NCI-H345 treated with DMSO at 0.1 percent for 48 hours (cell line): ENCODE measurements around the gene SRCAP.
A peak's percentile ranks its signal among the peaks of the same experiment; 100 is the strongest.
"Not testable (repeated sequence)": the region's sequence is repeated elsewhere in the genome, so short reads cannot be mapped to it uniquely, and the experiment has no call there.

Experiments
- DNase-seq: peaks from one replicate; lab custom pipeline; 2025; ENCODE audit not compliant: unreplicated experiment; lab: John Stamatoyannopoulos, UW

SRCAP gene

DNA sequence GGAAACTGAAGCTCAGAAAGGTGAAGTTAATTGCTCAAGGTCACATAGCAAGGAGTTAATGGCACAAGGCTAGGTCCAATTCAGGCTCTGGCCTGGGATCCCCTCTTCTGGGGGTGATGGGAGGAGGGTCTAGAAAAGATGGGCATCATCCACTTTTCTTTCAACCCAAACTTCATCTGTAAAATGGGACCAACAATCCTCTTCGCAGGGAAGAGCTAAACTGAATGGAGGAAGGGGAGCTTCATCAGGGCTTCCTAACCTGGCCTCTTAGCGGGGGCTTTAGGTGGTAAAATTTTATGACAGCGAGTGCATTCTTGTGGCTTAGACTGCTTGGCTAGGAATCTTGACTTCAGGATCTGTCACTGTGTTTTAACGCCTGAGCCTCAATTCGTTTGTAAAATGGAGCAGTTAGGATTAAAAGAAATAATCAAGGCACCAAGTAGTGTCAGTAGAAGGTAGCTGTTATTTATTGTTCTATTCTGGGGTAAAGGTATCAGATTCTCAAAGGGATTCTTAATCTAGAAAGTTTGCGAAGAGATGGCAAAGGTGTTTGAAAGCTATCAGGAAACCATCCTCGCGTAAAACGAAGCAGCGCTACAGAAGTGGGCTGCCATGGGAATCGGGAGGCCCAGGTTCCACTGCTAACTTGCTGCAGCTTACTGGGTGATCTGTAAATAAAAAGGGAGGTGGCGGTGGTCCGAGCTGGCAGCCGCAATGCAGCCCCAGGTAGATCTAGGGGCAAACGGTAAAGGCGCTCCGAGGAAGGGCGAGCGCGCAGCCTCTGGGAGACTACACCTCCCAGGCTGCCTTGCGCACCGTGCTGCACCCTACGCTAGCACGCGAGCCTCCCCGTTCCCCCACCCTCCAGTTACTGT, 1.5 kb upstream of the SRCAP start:
- no peak for DNase-seq

DNA sequence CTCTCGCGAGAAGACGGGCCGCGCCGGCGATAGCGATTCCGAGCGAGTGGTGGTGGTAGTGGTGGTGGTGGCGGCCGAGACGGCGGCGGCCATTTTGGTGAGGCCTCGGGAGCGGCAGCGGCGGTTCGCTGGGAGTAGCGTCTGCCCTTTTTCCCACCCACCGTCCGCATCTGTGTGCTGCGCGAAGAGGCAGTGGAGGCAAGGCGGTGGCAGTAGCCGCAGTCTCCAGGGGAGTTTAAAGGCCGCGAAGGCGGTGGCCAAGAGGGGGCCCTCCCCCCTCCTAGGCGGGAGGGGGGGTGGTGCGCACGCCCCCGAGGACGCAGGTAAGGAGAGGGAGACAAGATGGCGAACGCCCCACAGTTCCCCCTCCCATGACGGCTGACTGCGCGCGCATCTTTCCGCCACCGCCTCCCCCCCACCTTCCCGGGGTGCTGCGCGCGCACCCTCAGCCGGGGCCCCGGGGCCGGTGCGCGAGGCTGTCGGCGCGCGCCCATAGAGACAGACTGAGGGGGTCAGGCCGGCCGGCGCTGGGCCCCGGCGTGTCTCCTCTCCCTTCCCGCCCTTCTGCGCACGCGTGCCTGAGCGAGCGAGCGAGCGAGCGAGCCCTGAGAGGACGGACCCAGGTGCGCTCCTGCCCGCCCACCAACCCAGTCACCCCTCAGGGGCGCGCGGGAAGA, 694 bp upstream of the SRCAP start:
- peak; percentile 95 for DNase-seq

DNA sequence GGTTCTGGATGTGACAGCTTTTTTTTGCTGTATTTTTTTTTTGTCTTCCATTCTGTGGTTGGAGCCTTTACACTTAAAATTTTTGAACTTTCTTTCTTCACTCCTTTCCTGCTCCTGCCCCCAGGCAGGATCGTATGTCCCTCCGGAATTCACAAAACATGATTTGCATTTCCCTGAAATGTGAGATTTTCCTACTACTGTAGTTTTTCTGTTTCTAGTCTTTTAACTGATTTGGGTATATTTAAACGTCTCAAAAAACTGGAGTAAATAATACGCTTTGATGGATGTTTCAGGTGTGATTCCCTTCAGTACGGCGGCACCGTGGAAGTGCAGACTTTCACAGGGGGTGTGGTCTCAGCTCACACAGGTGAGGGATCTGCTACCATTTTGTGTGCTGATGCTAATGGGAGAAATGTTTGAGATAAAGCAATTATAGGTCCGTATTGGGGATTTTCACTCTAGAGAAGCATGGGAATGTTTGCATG, 686 bp downstream of the SRCAP start:
- DNase-seq = no peak

DNA sequence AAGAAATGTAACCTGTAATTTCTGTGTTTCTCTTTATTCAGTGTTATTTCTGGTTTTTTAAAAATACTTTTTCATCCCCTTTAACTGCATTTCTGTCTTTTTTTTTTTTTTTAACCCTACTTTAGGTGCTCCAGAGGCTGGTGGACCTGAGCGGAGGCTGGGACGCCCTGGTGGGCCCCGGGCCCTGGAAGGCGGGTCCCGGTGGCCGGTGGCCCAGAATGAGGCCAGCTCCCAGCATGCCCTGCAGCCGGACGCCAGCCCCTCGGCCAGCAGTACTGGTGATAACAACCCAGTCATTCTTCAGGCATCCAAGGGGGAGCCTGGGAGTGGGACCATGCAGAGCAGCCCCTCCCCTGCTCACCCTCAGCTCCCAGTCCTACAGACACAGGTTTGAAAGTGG, 1.5 kb downstream of the SRCAP start:
- no peak for DNase-seq

DNA sequence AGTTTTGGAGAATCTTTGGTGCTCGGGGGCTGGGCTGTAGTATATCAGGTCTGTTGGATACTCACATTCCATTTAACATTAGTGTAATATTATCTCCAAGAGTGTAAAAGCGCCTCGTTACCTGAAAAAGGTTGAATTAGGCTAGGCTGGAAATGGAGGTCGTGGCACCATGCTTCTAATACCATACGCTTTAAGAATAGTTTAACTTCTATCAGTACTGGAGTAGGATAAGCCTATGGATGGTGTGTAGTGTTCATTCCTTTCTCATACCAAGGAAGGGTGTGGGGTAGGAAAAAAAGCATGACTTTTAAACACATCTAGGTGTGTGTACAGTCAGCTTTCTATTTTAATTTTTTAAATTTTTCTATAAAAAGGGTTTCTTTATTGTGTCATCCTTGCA, 2.0 kb downstream of the SRCAP start:
- DNase-seq = no peak

DNA sequence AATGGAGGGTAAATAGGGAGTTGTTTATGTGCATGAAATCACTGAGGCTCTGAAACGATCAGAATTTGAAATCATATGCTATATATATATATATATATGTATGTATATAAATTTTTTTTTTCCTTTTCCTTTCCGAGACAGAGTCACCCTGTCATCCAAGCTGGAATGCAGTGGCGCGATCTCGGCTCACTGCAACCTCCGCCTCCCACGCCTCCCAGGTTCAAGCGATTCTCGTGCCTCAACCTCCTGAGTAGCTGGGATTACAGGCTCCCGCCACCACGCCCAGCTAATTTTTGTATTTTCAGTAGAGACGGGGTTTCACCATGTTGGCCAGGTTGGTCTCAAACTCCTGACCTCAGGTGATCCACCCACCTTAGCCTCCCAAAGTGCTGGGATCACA, 4.1 kb downstream of the SRCAP start:
- DNase-seq = not testable (repeated sequence)

DNA sequence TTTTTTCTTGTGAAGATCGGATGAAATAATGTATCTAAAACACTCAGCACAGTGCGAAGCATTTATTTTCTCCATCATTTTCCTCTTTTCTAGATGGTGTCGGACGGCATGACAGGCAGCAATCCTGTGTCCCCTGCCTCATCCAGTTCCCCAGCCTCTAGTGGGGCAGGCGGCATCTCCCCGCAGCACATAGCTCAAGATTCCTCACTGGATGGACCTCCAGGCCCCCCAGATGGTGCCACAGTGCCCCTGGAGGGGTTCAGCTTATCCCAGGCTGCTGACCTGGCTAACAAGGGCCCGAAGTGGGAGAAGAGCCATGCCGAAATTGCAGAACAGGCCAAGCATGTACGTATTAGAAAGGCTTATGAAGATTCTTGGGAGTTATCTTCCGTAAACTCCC, 5.0 kb downstream of the SRCAP start:
- no peak for DNase-seq

DNA sequence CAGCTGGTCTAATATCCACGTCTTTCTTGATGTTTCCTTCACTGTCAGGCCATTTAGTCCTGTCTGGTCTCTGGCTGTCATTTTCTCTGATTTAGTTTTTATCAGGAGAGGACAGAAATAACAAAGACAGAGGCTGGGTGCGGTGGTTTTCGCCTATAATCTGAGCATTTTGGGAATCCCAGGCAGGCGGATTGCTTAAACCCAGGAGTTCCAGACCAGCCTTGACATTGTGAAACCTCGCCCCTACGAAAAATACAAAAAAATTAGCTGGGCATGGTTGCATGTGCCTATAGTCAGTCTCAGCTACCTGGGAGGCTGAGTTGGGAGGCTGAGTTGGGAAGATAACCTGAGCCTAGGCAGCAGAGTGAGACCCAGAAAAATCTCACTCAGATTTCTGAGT, 7.1 kb downstream of the SRCAP start:
- no peak for DNase-seq

DNA sequence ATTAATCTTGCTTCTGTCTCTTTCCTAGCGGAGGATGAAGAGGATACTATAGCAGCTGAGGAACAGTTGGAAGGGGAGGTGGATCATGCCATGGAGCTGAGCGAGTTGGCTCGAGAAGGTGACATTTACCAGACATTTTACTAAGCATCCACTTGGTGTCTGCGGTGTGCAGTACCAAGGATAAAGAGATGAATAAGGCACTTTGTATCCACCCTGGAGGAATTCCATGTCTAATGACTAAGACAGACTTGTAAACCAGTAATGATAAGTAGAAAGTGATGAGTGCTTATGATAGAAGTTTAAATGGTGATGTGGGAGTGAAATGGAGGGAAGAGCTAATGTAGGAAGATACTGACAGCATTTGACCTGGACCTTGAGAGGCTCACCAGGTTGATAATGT, 12.0 kb downstream of the SRCAP start:
- no peak for DNase-seq

DNA sequence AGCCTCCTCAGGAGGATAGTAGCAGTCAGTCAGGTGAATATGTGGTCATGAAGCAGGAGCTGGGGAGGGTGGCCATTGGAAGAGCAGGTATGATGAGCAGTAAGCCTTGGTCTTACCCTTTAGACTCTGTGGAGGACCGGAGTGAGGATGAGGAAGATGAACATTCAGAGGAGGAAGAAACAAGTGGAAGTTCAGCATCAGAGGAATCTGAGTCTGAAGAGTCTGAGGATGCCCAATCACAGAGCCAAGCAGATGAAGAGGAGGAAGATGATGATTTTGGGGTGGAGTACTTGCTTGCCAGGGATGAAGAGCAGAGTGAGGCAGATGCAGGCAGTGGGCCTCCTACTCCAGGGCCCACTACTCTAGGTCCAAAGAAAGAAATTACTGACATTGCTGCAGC, 12.7 kb downstream of the SRCAP start:
- no peak for DNase-seq

DNA sequence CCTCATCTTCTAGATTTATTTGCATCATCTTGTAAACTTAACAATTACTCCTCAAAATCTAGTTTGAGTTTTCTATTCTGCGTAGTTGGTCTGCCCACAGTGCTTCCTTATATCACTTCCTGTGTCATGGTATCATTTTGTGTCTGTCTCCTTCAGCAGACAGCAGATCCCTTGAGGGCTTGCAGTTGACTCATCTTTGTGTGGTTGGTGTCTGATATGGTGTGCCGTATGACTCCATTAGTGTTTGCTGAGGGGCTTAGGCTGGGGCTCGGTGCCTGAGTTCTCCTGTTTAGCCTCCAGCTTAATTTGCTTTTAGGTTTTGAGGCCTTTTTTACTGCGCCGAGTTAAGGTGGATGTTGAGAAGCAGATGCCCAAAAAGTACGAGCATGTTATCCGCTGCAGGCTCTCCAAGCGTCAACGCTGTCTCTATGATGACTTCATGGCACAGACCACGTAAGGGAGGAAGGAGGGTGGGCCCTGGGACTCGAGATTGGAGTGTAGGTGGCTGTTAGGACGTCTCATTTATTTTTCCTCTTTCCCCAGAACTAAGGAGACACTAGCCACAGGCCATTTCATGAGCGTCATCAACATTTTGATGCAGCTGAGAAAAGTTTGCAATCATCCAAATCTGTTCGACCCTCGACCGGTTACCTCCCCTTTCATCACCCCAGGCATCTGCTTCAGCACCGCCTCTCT, 16.9 kb downstream of the SRCAP start:
- no peak for DNase-seq

DNA sequence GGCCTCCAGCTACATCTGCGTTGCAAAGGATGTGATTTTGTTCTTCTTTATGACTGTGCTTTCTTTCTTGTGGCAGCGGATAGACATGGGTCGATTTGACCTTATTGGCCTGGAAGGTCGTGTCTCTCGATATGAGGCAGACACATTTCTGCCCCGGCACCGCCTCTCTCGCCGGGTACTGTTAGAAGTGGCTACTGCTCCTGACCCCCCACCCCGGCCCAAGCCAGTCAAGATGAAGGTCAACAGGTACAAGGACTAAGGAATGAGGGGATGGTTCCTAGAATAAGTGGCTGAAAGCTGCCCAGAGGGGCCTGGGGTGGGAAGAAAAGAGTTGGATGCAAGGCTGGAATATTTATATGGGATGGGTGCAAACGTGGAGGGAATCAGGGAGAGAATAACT, 21.1 kb downstream of the SRCAP start:
- DNase-seq = no peak

DNA sequence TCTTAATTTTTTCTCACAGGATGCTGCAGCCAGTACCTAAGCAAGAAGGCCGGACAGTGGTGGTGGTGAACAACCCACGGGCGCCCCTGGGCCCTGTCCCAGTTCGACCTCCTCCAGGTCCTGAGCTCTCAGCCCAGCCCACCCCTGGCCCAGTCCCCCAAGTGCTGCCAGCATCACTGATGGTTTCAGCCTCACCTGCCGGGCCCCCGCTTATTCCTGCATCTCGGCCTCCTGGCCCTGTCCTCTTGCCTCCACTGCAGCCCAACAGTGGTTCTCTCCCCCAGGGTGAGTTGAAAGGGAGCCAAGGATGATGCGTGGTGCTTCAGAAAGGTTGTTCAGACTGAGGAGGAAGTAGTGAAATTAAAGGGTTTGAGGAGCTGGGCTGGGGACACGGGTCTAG, 21.7 kb downstream of the SRCAP start:
- DNase-seq = no peak

DNA sequence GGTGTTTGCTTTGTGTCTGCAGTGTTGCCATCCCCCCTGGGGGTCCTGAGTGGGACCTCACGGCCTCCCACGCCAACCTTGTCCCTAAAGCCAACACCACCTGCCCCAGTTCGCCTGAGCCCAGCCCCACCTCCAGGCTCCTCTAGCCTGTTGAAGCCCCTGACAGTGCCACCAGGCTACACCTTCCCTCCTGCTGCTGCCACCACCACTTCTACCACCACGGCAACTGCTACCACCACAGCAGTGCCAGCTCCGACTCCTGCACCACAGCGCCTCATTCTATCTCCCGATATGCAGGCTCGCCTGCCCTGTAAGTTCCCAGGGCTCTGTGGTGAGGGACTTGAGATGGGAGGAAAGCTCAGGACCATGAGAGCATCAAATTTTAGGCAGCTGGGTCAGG, 22.2 kb downstream of the SRCAP start:
- no peak for DNase-seq

DNA sequence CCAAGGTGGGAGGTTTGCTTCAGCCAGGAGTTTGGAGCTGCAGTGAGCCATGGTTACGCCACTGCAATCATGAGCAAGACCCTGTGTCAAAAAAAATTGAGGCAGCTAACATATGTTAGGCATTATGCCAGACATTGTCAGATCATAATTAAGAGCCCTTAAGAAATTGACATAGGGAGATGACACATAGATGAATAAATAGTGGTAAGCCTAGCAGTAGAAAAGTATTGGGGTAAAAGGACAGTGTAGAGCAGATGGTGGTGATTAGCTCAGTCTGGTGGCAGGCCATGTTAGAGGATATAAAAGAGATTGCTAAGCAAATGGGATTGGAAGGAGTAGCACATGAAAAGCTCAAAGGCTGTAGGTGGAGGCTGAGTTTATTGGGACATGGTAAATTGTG, 22.6 kb downstream of the SRCAP start:
- no peak for DNase-seq

DNA sequence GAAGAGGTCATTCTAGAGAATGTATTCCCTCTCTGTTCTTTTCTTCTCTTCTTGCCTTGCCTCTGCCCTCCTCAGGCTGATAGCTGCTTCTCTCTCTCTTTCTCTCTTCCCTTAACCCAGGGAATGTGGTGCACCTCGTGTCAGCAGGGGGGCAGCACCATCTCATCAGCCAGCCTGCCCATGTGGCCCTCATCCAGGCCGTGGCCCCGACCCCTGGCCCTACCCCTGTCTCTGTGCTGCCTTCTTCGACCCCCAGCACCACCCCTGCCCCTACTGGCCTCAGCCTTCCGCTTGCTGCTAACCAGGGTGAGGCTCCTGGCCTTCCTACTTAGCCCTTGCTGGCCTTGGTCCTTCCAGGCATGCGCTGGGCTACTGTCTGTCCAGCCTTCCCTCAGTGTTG, 23.5 kb downstream of the SRCAP start:
- DNase-seq = no peak

DNA sequence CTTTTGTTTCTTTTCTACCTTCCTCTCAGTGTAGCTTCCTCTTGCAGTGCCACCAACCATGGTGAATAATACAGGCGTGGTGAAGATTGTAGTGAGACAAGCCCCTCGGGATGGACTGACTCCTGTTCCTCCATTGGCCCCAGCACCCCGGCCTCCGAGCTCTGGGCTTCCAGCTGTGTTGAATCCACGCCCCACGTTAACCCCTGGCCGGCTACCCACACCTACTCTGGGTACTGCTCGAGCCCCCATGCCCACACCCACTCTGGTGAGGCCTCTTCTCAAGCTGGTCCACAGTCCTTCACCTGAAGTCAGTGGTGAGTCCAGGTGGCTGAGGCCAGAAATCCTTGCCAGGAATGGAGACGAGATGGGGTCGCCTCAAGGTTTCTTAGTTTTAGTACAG, 23.9 kb downstream of the SRCAP start:
- DNase-seq = no peak

DNA sequence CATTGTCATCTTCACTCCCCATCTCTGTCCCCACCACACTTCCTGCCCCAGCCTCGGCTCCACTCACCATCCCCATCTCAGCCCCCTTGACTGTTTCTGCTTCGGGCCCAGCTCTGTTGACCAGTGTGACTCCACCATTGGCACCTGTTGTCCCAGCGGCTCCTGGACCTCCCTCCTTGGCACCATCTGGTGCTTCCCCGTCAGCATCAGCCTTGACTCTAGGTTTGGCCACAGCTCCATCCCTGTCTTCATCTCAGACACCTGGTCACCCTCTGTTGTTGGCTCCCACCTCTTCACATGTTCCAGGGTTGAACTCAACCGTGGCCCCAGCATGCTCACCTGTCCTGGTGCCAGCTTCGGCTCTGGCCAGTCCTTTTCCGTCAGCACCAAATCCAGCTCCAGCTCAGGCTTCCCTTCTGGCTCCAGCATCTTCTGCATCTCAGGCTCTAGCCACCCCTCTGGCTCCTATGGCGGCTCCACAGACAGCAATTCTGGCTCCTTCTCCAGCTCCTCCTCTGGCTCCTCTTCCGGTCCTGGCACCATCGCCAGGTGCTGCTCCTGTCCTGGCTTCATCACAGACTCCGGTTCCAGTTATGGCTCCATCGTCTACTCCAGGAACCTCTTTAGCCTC, 24.9 kb downstream of the SRCAP start:
- DNase-seq = no peak

DNA sequence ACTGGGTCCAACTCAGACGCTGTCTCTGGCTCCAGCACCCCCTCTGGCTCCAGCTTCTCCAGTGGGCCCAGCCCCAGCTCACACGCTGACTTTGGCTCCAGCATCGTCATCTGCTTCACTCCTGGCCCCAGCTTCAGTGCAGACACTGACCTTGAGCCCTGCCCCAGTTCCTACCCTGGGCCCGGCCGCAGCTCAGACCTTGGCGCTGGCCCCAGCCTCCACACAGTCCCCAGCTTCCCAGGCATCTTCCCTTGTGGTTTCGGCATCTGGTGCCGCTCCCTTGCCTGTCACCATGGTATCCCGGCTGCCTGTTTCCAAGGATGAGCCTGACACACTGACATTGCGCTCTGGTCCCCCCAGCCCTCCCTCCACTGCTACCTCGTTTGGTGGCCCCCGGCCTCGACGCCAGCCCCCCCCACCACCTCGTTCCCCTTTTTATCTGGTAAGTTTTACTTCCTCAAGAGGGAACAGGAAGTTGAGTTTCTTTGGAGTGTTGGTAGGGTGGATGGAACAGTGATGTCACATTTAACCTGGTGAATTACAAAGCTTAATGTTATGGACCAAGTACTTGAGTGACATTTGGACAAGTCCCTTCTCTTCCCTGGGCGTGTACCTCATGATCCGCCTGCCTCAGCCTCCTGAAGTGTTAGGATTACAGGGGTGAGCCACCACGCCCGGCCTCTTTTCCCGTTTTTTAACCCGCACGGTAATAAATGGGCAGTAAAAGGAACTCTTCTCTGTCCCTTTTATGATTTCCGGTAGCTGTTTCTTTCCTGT, 25.9 kb downstream of the SRCAP start:
- no peak for DNase-seq

DNA sequence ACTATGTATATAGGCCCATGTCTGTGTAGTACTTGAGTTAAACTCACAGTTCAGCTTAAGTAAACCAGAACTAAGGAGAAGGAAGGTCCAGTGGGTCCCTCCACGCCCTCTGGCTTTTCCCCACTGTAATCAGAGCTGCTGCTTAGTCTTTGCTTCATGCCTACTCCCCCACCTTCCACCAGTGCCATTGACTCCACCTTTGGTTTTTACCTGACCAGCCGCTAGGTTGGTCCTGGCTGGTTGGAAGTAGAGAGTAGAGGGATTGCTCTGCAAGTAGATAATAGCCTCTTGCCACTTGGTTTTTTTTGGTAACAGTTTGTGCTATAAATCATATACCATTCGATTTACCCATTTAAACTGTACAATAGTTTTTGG, 26.4 kb downstream of the SRCAP start:
- no peak for DNase-seq

DNA sequence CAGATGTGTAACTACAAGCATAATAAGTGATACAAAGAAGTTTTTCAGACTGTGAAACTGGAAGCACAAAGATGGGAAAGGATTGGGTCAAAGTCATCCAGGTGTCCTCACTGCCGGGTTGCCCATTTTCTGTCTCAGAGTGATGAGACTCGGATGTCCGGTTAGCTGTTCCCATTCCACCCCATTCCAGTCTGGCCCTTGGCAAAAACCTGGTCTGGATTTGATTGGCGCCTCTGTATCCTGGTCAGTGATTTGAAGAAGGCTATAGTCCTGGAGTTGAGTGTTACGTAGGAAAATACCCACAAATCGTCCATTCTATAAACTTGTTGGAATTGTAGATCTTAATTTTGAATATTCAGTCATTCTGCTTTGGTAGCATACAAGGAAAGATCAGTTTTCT, 29.4 kb downstream of the SRCAP start:
- DNase-seq = no peak
